Fibroblast of skin of right quadriceps (primary cell): ENCODE measurements around the gene HOXA10.

Source experiments
- DNase-seq: peaks from one replicate; pipeline ENCODE4 v3.0.0-alpha.2; 2013

HOXA10 gene

DNA sequence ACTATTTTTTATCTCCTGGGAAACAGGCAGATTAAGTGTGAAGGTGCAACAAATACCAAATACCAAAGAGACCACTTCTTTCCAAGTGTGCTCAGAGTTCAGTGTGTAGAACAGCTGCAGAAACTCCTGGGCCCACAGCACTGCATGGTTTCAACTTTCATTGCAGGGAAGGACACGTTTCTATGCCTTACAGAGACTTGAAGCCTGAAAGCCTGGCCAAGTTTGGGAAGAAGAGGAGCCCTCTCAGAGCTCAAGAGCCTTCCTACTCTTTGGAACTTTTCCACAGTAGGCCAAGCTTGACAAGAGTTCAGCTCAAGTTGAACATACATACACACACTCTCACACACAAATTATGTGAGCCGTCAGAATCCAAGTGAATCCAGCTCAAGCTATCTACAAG is 46.1 kb downstream of the HOXA10 start:
- no peak for DNase-seq

DNA sequence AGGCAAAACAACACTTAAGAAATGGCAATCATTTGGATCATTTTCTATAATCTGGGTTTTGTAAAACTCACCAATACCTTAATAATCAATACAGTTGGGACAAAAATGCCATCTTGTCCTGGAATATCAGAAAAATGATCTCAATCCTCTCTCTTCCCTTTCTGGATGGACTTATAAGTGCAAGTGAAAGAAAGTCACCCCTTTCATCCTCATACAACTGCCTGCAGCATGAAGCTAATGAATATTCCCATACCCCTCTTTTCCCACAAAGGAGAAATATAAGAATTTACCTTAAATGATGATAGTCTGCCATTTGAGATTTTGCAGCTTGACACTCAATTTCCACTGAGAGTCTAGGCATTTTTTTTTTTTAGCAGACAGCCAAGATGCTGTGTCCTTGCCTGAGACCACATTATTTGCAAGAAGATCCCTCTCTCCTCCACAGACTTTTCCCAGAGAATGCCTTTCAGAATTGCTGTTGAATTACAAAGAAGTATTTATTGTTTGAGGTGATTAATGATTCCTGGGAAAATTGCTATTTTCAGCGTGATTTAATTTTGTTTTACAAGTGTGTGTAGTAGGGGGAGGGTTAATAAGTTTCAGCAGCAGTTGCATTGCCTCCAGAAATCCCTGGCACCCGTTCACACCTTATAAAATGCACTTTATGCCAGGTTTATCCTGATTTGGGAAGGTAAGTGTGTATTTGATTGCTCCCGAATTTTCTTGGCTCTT is 47.4 kb downstream of the HOXA10 start:
- DNase-seq, result no peak

GRCh38 chr7:27125986-27126394 is 48.1 kb downstream of the HOXA10 start:
- no peak for DNase-seq

DNA sequence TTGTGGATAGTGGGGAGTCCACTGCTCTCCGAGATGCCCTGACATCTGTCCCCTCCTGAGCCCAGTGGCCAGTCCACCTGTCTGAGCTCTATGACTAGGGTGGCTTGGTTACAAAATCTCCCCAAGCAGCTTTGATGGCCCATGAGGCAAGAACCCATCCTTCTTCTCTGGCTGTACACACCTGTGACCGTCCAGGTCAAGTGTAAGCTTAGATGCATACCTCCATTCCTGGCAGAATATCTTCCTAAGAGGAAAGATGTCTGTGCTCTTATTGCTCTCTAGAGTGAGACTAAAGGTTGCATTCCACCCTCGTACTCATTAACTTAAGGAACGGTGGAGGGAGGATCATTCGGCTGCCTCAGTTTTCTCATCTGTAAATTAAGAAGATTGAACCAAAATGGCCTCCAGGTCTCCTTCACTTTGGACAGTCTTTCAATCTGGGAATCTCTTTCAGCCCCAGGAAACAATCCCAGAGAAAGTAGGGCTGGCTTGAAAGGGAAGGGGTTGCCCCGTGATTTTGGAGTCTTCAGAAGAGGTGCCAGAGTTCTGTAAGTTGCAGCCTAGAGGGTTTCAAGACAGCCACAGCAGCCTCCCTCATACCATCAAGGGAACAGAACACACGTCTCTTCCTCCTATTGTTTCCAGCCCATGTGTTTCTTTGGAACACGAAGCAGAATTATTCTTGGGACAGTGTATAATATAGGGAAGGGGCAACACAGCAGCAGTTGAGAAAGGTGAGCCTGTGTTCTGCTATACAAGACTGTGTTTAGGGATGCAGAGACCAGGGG is 49.0 kb downstream of the HOXA10 start:
- DNase-seq, result no peak

- peak; percentile 81 for DNase-seq
Observed at GRCh38 chr7:27124096-27124901, 49.8 kb downstream of the HOXA10 start.

DNA sequence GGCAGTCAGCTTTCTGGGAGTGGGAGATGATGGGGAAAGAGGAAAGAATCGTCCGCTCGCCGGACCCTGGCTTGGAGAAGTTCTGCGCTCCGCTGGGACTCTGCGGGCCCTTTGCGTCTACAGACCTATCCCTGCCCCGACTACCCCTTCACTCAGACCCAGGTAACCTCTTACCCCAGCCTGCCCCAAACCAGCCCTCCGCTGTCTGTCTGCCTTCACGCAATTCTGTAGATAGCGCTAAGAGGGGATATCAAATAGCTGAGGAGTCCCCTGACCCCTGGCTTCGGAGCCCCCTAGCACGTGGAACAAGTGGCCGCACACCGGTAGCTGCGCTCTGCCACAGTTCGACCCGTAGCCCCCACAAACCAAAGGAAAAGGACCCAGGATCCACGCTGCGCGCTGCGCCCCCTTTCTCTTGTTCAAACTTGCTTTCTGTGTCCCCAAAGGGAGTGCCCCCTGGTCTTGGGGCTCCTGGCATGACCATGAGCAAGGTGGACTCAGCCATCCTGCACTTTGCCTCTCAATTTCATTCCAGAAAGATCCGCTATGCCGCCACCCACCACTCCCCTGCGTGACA is 50.6 kb downstream of the HOXA10 start:
- no peak for DNase-seq

- no peak for DNase-seq
Observed at GRCh38 chr7:27123007-27123476, 51.1 kb downstream of the HOXA10 start.

DNA sequence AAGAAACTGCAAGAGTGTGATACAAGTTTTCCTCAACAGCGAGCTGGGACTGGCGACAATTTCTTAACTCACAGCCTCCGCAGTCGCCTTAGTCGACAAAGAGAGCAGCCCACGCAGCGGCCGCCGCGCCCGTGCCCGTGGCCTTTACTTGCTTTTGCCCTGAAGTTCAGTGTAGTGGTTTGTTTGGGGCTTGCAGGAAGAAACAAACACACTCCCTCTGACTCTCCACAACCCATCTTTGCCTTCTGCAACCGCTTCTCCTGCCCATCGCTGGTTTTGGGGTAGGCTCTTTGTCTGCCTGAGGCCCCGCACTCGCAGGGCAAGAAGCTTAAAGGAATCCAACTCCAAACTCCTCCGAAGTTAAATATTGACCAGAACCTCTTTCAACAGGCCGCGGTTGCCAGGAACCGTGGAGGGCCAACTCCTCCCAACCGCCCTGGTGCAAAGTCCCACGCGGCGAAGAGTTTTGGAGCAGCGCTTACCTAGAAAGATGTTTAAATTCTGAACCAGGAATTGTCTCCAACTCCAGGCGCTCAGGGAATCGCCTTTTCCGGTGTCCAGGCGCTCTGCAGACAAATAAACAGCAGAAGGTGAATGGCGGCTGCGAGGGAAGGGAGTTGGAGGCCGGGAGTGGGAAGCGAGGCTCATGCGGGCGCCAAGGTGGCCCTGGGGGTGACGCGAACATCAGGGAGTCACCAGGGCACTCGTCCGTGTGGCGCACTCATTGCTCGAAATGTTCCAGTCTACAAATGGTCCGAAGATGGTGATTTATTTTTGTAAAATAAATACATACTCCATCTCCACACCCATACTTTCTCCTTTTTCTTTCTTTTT is 51.8 kb downstream of the HOXA10 start:
- DNase-seq, result no peak

DNA sequence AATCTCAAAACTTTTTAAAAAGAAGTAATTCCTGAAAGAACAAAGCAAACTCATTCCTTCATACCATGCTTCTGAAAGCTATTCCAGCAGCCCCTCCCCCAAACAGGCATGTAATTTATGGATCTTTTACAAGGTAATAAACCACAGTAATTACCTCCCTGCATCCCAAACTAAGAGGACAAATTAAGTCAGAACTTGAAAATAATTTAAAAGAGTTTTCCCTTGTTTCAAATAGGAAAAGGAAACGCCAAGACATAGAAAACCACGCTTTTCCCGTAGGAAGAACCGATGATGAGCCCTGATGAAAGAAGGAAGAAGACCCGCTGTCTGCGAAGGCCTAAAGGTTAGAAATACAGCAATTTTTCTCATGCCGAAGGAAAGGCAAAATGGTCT is 52.4 kb downstream of the HOXA10 start:
- DNase-seq, result no peak
